ENCODE data around the gene DNAJC10.

DNAJC10 gene

DNA sequence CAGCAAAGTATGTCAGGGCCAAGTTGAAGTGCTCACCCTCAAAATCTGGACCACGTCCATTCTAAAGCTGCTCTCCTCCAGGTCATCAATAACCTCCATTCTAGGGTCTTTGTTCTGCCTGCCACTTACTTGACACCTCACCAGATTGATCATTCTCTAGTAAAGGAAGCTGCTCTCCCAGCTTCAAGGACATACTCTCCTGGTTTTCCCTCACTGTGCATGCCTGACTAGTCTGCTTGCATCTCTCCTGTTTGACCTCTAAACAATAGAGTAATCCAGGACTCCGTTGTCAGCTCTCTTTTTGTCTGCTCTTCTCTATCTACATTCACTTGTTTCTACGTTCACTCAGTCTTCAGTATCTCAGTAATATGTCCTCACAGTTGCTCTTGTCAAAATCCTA is 91.3 kb downstream of the DNAJC10 start:
- Histone ChIP-seq H3F3A (ENCODE audit: insufficient read depth, low read length) (no peaks in the 10 kb centered on the region), H3K27me3 (replicated peaks; ENCODE audit: insufficient read depth, low read length) (no peaks in the 10 kb centered on the region), H3K27ac (ENCODE audit: low read length) (no peak overlapping the region), H3K4me1 (ENCODE audit: low read length) (no peaks in the 10 kb centered on the region), H3K9me2 (replicated peaks; ENCODE audit: insufficient read depth, low read length) (no peaks in the 10 kb centered on the region), H4K20me1 (ENCODE audit: insufficient read depth, low read length) (no peaks in the 10 kb centered on the region), H3K36me3 (replicated peaks; ENCODE audit: insufficient read depth, low read length) (no peaks in the 10 kb centered on the region), H2AFZ (ENCODE audit: low read length) (no peak overlapping the region), H3K79me2 (ENCODE audit: low read length) (no peaks in the 10 kb centered on the region), H3K4me2 (ENCODE audit: low read depth, low read length) (no peak overlapping the region), H3K9ac (ENCODE audit: low read length) (no peak overlapping the region), H3K4me3 (ENCODE audit: low read length) (no peak overlapping the region), H3K9me3 (replicated peaks; ENCODE audit: insufficient read depth, low read length) (no peaks in the 10 kb centered on the region)
- no peak for TF ChIP-seq EZH2 (optimal IDR thresholded peaks at IDR 0.05; ENCODE audit: low read depth, low read length)
- TF ChIP-seq, protein P1, sequence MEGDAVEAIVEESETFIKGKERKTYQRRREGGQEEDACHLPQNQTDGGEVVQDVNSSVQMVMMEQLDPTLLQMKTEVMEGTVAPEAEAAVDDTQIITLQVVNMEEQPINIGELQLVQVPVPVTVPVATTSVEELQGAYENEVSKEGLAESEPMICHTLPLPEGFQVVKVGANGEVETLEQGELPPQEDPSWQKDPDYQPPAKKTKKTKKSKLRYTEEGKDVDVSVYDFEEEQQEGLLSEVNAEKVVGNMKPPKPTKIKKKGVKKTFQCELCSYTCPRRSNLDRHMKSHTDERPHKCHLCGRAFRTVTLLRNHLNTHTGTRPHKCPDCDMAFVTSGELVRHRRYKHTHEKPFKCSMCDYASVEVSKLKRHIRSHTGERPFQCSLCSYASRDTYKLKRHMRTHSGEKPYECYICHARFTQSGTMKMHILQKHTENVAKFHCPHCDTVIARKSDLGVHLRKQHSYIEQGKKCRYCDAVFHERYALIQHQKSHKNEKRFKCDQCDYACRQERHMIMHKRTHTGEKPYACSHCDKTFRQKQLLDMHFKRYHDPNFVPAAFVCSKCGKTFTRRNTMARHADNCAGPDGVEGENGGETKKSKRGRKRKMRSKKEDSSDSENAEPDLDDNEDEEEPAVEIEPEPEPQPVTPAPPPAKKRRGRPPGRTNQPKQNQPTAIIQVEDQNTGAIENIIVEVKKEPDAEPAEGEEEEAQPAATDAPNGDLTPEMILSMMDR (IDR thresholded peaks at IDR 0.05; ENCODE audit: low read length) = no peak
- no peak for TF ChIP-seq EZH2phosphoT487 (IDR thresholded peaks at IDR 0.05; ENCODE audit: low read length)
- DNase-seq = no peak

- Histone ChIP-seq H3K9me2 (replicated peaks; ENCODE audit: insufficient read depth, low read length) (no peaks in the 10 kb centered on the region), H3K4me1 (ENCODE audit: low read length) (no peaks in the 10 kb centered on the region), H4K20me1 (ENCODE audit: insufficient read depth, low read length) (no peaks in the 10 kb centered on the region), H3K79me2 (ENCODE audit: low read length) (no peaks in the 10 kb centered on the region), H3K9ac (ENCODE audit: low read length) (no peak overlapping the region), H3K4me3 (ENCODE audit: low read length) (no peak overlapping the region), H3K4me2 (ENCODE audit: low read depth, low read length) (no peak overlapping the region), H3K9me3 (replicated peaks; ENCODE audit: insufficient read depth, low read length) (no peaks in the 10 kb centered on the region), H3K27me3 (replicated peaks; ENCODE audit: insufficient read depth, low read length) (no peaks in the 10 kb centered on the region), H2AFZ (ENCODE audit: low read length) (no peak overlapping the region), H3F3A (ENCODE audit: insufficient read depth, low read length) (no peaks in the 10 kb centered on the region), H3K36me3 (replicated peaks; ENCODE audit: insufficient read depth, low read length) (no peaks in the 10 kb centered on the region), H3K27ac (ENCODE audit: low read length) (no peak overlapping the region)
- no peak for DNase-seq
- no peak for TF ChIP-seq EZH2 (optimal IDR thresholded peaks at IDR 0.05; ENCODE audit: low read depth, low read length)
- TF ChIP-seq EZH2phosphoT487 (IDR thresholded peaks at IDR 0.05; ENCODE audit: low read length) = no peak
- TF ChIP-seq, protein P1 (IDR thresholded peaks at IDR 0.05; ENCODE audit: low read length) = no peak
Observed at GRCh38 chr2:182810087-182810486, 94.0 kb downstream of the DNAJC10 start.

DNA sequence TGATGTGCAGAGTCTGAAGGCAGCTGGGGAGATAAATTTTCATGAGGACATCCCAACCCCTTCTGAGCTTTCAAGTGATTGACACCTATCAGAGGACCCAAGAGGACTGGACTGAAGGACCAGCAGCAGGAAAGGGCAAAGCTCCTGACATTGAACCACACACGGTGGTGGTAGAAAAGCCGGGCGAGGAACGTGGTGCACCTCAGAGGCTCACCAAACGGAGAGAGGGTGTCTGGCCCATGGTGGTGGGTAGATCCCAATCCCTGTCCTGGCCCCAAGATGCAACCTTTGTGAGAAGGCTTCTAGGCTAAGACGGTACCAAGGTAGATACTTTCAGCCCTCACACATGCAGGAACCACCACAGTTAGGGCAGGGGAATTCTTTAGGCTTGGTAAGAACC is 98.3 kb downstream of the DNAJC10 start:
- no peak overlapping the region for H3K27ac ChIP-seq (ENCODE audit: low read length)
- H3F3A ChIP-seq (ENCODE audit: insufficient read depth, low read length) = no peaks in the 10 kb centered on the region
- H3K36me3 ChIP-seq (replicated peaks; ENCODE audit: insufficient read depth, low read length) = no peaks in the 10 kb centered on the region
- DNase-seq = no peak
- H3K4me1 ChIP-seq (ENCODE audit: low read length) = no peaks in the 10 kb centered on the region
- no peaks in the 10 kb centered on the region for H3K9me2 ChIP-seq (replicated peaks; ENCODE audit: insufficient read depth, low read length)
- no peak overlapping the region for H3K4me2 ChIP-seq (ENCODE audit: low read depth, low read length)
- no peaks in the 10 kb centered on the region for H3K79me2 ChIP-seq (ENCODE audit: low read length)
- no peaks in the 10 kb centered on the region; the same call in 1 of the 2 replicates for H3K9me3 ChIP-seq (replicated peaks; ENCODE audit: insufficient read depth, low read length)
- no peak overlapping the region for H3K4me3 ChIP-seq (ENCODE audit: low read length)
- no peaks in the 10 kb centered on the region for H4K20me1 ChIP-seq (ENCODE audit: insufficient read depth, low read length)
- H2AFZ ChIP-seq (ENCODE audit: low read length) = no peak overlapping the region
- no peaks in the 10 kb centered on the region for H3K27me3 ChIP-seq (replicated peaks; ENCODE audit: insufficient read depth, low read length)
- no peak for TF ChIP-seq EZH2phosphoT487 (IDR thresholded peaks at IDR 0.05; ENCODE audit: low read length)
- no peak for TF ChIP-seq EZH2 (optimal IDR thresholded peaks at IDR 0.05; ENCODE audit: low read depth, low read length)
- TF ChIP-seq, protein P1 (IDR thresholded peaks at IDR 0.05; ENCODE audit: low read length) = no peak
- H3K9ac ChIP-seq (ENCODE audit: low read length) = no peak overlapping the region
